Measurements from ENCODE around the gene GMCL1.
"Not testable (repeated sequence)": the region's sequence is repeated elsewhere in the genome, so short reads cannot be mapped to it uniquely, and the experiment has no call there.

DNA sequence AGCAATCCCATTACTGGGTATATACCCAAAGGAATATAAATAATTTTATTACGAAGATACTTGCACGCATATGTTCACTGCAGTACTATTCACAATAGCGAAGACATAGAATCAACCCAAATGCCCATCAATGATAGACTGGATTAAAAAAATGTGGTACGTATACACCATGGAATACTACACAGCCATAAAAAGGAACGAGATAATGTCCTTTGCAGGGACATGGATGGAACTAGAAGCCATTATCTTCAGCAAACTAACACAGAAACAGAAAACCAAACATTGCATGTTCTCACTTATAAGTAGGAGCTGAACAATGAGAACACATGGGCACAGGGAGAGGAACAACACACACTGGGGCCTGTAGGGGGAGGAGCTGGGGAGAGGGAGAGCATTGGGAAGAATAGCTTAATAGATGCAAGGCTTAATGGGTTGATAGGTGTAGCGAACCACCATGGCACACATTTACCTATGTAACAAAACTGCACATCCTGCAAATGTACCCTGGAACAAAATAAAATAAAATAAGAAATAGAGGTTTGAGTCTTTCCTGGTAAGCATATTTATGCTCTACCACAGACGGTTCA lies 63.5 kb downstream of the GMCL1 start:
- TF ChIP-seq, protein P1, sequence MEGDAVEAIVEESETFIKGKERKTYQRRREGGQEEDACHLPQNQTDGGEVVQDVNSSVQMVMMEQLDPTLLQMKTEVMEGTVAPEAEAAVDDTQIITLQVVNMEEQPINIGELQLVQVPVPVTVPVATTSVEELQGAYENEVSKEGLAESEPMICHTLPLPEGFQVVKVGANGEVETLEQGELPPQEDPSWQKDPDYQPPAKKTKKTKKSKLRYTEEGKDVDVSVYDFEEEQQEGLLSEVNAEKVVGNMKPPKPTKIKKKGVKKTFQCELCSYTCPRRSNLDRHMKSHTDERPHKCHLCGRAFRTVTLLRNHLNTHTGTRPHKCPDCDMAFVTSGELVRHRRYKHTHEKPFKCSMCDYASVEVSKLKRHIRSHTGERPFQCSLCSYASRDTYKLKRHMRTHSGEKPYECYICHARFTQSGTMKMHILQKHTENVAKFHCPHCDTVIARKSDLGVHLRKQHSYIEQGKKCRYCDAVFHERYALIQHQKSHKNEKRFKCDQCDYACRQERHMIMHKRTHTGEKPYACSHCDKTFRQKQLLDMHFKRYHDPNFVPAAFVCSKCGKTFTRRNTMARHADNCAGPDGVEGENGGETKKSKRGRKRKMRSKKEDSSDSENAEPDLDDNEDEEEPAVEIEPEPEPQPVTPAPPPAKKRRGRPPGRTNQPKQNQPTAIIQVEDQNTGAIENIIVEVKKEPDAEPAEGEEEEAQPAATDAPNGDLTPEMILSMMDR (IDR thresholded peaks at IDR 0.05; ENCODE audit: low read depth, low read length, poor library complexity, severe bottlenecking): not testable (repeated sequence)
- TF ChIP-seq EZH2phosphoT487 (IDR thresholded peaks at IDR 0.05; ENCODE audit: borderline replicate concordance, low read length): not testable (repeated sequence)

Measured in DOHH2 (cell line).